Mesenchymal stem cell (in vitro differentiated cells and primary cell): Measurements from ENCODE around the gene SLC35B4.

ENCODE experiments used
- DNase-seq: peaks from one replicate; pipeline ENCODE4 v3.0.0-alpha.2; 2013
- H2AFZ ChIP-seq: one replicate; pipeline ENCODE4 v1.6.1; 2013; ENCODE audit warnings: low read depth, mild to moderate bottlenecking, control low read depth, inconsistent platforms, low read length, moderate library complexity
- H2AK5ac ChIP-seq: 2 replicates; pipeline ENCODE4 v1.6.1; 2013; ENCODE audit warnings: low read length, moderate library complexity, mild to moderate bottlenecking, inconsistent platforms; ENCODE audit not compliant: severe bottlenecking
- H2BK120ac ChIP-seq: one replicate; pipeline ENCODE4 v1.6.1; 2013; ENCODE audit warnings: low read depth, mild to moderate bottlenecking, inconsistent platforms, low read length, moderate library complexity
- H2BK12ac ChIP-seq, 2 experiments: one replicate each; pipeline ENCODE4 v1.6.1; 2013; ENCODE audit warnings: inconsistent platforms in 2 of 2, low read length in 2 of 2, mild to moderate bottlenecking in 2 of 2, moderate library complexity in 2 of 2, control low read depth in 1 of 2
- H2BK15ac ChIP-seq: one replicate; pipeline ENCODE4 v1.6.1; 2013; ENCODE audit warnings: mild to moderate bottlenecking, low read depth, inconsistent platforms; ENCODE audit not compliant: poor library complexity, severe bottlenecking
- H2BK5ac ChIP-seq: 2 replicates; pipeline ENCODE4 v1.6.1; 2013; ENCODE audit warnings: low read depth, mild to moderate bottlenecking, low read length, control low read depth, inconsistent platforms; ENCODE audit not compliant: poor library complexity, severe bottlenecking
- H3K14ac ChIP-seq, 2 experiments: one replicate each; pipeline ENCODE4 v1.6.1; 2013; ENCODE audit warnings: inconsistent platforms in 2 of 2, low read length in 2 of 2, control low read depth in 1 of 2, mild to moderate bottlenecking in 1 of 2, moderate library complexity in 1 of 2
- H3K18ac ChIP-seq, 2 experiments: one replicate each; pipeline ENCODE4 v1.6.1; 2013; ENCODE audit warnings: inconsistent platforms in 2 of 2, low read length in 2 of 2, control low read depth in 1 of 2, low read depth in 1 of 2, mild to moderate bottlenecking in 1 of 2
- H3K23ac ChIP-seq, 2 experiments: one replicate each; pipeline ENCODE4 v1.6.1; 2013; ENCODE audit warnings: inconsistent platforms in 2 of 2, low read length in 2 of 2, mild to moderate bottlenecking in 2 of 2, moderate library complexity in 2 of 2, control low read depth in 1 of 2
- H3K27ac ChIP-seq: 2 replicates; pipeline ENCODE4 v1.5.1; 2013; ENCODE audit warnings: mild to moderate bottlenecking, moderate library complexity, low read length, control low read depth, inconsistent platforms; ENCODE audit not compliant: poor library complexity, severe bottlenecking
- H3K27me3 ChIP-seq, 2 experiments: 2 replicates each; pipeline versions ENCODE4 v1.6.1 to v1.7.0; 2013; ENCODE audit warnings: low read length in 2 of 2, mild to moderate bottlenecking in 2 of 2, moderate library complexity in 2 of 2, control low read depth in 1 of 2, inconsistent platforms in 1 of 2; ENCODE audit not compliant: control insufficient read depth in 1 of 2, insufficient read depth in 1 of 2
- H3K36me3 ChIP-seq, 2 experiments: 2 replicates each; pipeline versions ENCODE4 v1.6.1 to v1.7.0; 2013; ENCODE audit warnings: low read length in 2 of 2, control low read depth in 1 of 2, inconsistent platforms in 1 of 2, low read depth in 1 of 2, mild to moderate bottlenecking in 1 of 2; ENCODE audit not compliant: insufficient read depth in 2 of 2, control insufficient read depth in 1 of 2
- H3K4ac ChIP-seq, 2 experiments: one replicate each; pipeline ENCODE4 v1.6.1; 2013; ENCODE audit warnings: inconsistent platforms in 2 of 2, low read length in 2 of 2, mild to moderate bottlenecking in 2 of 2, moderate library complexity in 2 of 2, control low read depth in 1 of 2, low read depth in 1 of 2
- H3K4me1 ChIP-seq: 2 replicates; pipeline ENCODE4 v1.6.1; 2013; ENCODE audit warnings: low read depth, low read length, control low read depth; ENCODE audit not compliant: control insufficient read depth, insufficient read depth
- H3K4me2 ChIP-seq: 2 replicates; pipeline ENCODE4 v1.6.1; 2013; ENCODE audit warnings: low read length, mild to moderate bottlenecking, inconsistent platforms; ENCODE audit not compliant: poor library complexity, severe bottlenecking
- H3K4me3 ChIP-seq, 2 experiments: 2 replicates each; pipeline versions ENCODE4 v1.5.1 to v1.7.0; 2013; ENCODE audit warnings: low read length in 2 of 2, mild to moderate bottlenecking in 2 of 2, control low read depth in 1 of 2, low read depth in 1 of 2; ENCODE audit not compliant: insufficient read depth in 1 of 2
- H3K79me1 ChIP-seq: replicated peaks from 2 replicates; pipeline ENCODE4 v1.6.1; 2013; ENCODE audit warnings: mild to moderate bottlenecking, control low read depth, low read length, inconsistent platforms; ENCODE audit not compliant: poor library complexity, severe bottlenecking
- H3K9ac ChIP-seq: 2 replicates; pipeline ENCODE4 v1.7.0; 2013; ENCODE audit warnings: mild to moderate bottlenecking, low read length, moderate library complexity
- H3K9me3 ChIP-seq: 2 replicates; pipeline ENCODE4 v1.7.0; 2013; ENCODE audit warnings: mild to moderate bottlenecking, low read length; ENCODE audit not compliant: control insufficient read depth
- H4K8ac ChIP-seq: one replicate; pipeline ENCODE4 v1.6.1; 2013; ENCODE audit warnings: inconsistent platforms, mild to moderate bottlenecking, low read length, moderate library complexity
- H4K91ac ChIP-seq: one replicate; pipeline ENCODE4 v1.6.1; 2013; ENCODE audit warnings: mild to moderate bottlenecking, low read length, inconsistent platforms
- WGBS: methylation state at CpG from one replicate; pipeline ENCODE4 v1.1.7; 2013; ENCODE audit warnings: mixed read lengths; 5-methylcytosine and 5-hydroxymethylcytosine counted together

SLC35B4 gene

GRCh38 chr7:134254311-134254710, 62.4 kb downstream of the SLC35B4 start:
- no peak for DNase-seq
- no peak overlapping the region for H4K91ac ChIP-seq
- H2BK120ac ChIP-seq = no peak overlapping the region
- H2AFZ ChIP-seq = no peak overlapping the region
- no peak overlapping the region for H3K4me2 ChIP-seq
- peaks cover 4 to 5% of the 10 kb centered on the region in 2 experiments for H3K27me3 ChIP-seq
- H3K14ac ChIP-seq = no peak overlapping the region
- H3K27ac ChIP-seq = no peak overlapping the region
- H2AK5ac ChIP-seq = no peak overlapping the region
- no peaks in the 10 kb centered on the region for H3K36me3 ChIP-seq
- no peak overlapping the region for H2BK5ac ChIP-seq
- H3K9ac ChIP-seq = no peak overlapping the region
- H4K8ac ChIP-seq = no peak overlapping the region
- no peak overlapping the region for H2BK12ac ChIP-seq
- H3K23ac ChIP-seq = no peak overlapping the region
- 89% methylated on average over 2 of the region's 3 CpGs for WGBS
- H3K79me1 ChIP-seq = no peaks in the 10 kb centered on the region
- no peak overlapping the region for H2BK15ac ChIP-seq
- H3K9me3 ChIP-seq = no peaks in the 10 kb centered on the region
- H3K4me3 ChIP-seq = no peak overlapping the region
- no peak overlapping the region for H3K18ac ChIP-seq
- no peak overlapping the region for H3K4ac ChIP-seq
- no peaks in the 10 kb centered on the region for H3K4me1 ChIP-seq

GRCh38 chr7:134248196-134248595, 68.5 kb downstream of the SLC35B4 start:
- Histone ChIP-seq H3K4me2 (no peak overlapping the region), H3K27ac (no peak overlapping the region), H3K4ac (no peak overlapping the region), H2BK120ac (no peak overlapping the region), H3K9ac (no peak overlapping the region), H3K36me3 (no peaks in the 10 kb centered on the region), H3K27me3 (peaks cover 0 to 5% of the 10 kb centered on the region in 2 experiments), H3K4me3 (no peak overlapping the region), H3K79me1 (no peaks in the 10 kb centered on the region), H4K91ac (no peak overlapping the region), H3K14ac (no peak overlapping the region), H2BK5ac (no peak overlapping the region), H2AFZ (no peak overlapping the region), H3K9me3 (no peaks in the 10 kb centered on the region), H4K8ac (no peak overlapping the region), H2AK5ac (no peak overlapping the region), H3K18ac (no peak overlapping the region), H2BK12ac (no peak overlapping the region), H2BK15ac (no peak overlapping the region), H3K4me1 (no peaks in the 10 kb centered on the region), H3K23ac (no peak overlapping the region)
- 67% methylated on average over 2 of the region's 3 CpGs for WGBS
- DNase-seq = no peak

DNA sequence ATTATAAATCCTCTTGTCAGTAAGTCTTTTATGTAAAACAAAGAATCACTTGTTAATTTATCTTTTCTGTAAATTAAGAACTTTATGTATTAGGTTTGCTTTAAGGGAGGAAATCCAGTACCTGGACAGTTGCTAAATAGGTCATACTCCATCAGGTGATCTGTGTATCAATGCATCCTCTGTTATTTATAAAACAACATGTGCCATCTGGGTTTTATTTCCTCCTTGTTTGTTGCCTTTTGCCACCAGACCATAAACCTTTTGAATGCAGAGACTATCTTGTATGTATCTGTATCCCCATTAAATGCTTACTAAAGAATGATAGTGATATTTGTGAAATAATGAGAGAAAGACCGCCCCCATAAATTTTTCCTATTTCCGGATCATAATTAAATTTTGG, 70.0 kb downstream of the SLC35B4 start:
- Histone ChIP-seq H3K23ac (no peak overlapping the region), H3K14ac (no peak overlapping the region), H3K4me1 (no peaks in the 10 kb centered on the region), H2BK15ac (no peak overlapping the region), H2AK5ac (no peak overlapping the region), H3K36me3 (no peaks in the 10 kb centered on the region), H2BK12ac (no peak overlapping the region), H3K27me3 (peaks cover 0 to 5% of the 10 kb centered on the region in 2 experiments), H2AFZ (no peak overlapping the region), H4K91ac (no peak overlapping the region), H2BK120ac (no peak overlapping the region), H3K4me2 (no peak overlapping the region), H2BK5ac (no peak overlapping the region), H3K9ac (no peak overlapping the region), H3K9me3 (no peaks in the 10 kb centered on the region), H3K18ac (no peak overlapping the region), H3K4me3 (no peak overlapping the region), H3K79me1 (no peaks in the 10 kb centered on the region), H3K4ac (no peak overlapping the region), H4K8ac (no peak overlapping the region), H3K27ac (no peak overlapping the region)
- DNase-seq = no peak
- no CpG with 5 or more reads among the region's 2 CpGs for WGBS

DNA sequence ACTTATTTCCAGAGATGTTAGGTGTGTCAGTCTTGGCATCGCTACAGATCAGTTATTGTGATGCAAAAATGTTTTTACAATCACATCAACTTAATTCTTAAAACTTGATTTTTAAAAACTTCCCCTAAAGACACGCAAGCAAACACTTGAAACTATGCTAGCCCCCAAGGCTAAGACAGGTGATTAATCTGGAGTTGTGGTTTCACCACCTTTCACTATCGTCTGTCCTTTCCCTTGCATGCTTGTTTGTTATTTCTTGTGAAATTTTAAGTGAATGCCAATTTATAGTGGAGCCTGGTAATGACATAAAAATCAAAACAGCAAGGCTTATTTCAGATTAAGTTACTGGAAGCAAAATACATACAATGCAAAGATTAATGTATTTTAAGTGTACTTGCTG, 70.4 kb downstream of the SLC35B4 start:
- WGBS = 94% methylated on average over 2 of the region's 3 CpGs

More for the DNA sequence above, 70.4 kb downstream of the SLC35B4 start:
- Histone ChIP-seq H3K4me2 (no peak overlapping the region), H3K14ac (no peak overlapping the region), H2AK5ac (no peak overlapping the region), H3K18ac (no peak overlapping the region), H3K36me3 (no peaks in the 10 kb centered on the region), H4K8ac (no peak overlapping the region), H3K9me3 (no peaks in the 10 kb centered on the region), H3K4me3 (no peak overlapping the region), H2AFZ (no peak overlapping the region), H4K91ac (no peak overlapping the region), H2BK12ac (no peak overlapping the region), H3K9ac (no peak overlapping the region), H2BK15ac (no peak overlapping the region), H3K27me3 (peaks cover 0 to 5% of the 10 kb centered on the region in 2 experiments), H3K27ac (no peak overlapping the region), H3K4me1 (no peaks in the 10 kb centered on the region), H3K79me1 (no peaks in the 10 kb centered on the region), H3K4ac (no peak overlapping the region), H2BK5ac (no peak overlapping the region), H2BK120ac (no peak overlapping the region), H3K23ac (no peak overlapping the region)
- DNase-seq = no peak
